ENCODE results near the gene HGD. TPM values are rescaled to one million over a fixed set of nuclear protein-coding genes. Genes with fewer than 3 reads are reported as not detected.

HGD gene
- polyA plus RNA-seq, 3 donors, result 0.29 to 0.38 TPM; not detected in 1

- Histone ChIP-seq H3K9me3 (replicated peaks in 1 of 2; ENCODE audit: control insufficient read depth in 1 of 2, insufficient read depth in 1 of 2, low read length in 2 of 2) (peaks cover 0 to 7% of the 10 kb centered on the region in 2 donors), H3K27me3 (ENCODE audit: control insufficient read depth in 2 of 2, insufficient read depth in 2 of 2, low read length in 2 of 2) (no peaks in the 10 kb centered on the region), H3K4me2 (replicated peaks; ENCODE audit: extremely low read depth, low read length, poor library complexity, severe bottlenecking) (no peak overlapping the region), H3K9ac (ENCODE audit: insufficient read depth, low read length, poor library complexity, severe bottlenecking) (no peak overlapping the region), H2AFZ (ENCODE audit: insufficient read depth, low read depth, low read length, poor library complexity, severe bottlenecking) (peak overlapping the region; percentile 27), H3K79me2 (ENCODE audit: insufficient read depth, low read length) (no peaks in the 10 kb centered on the region), H3K27ac (ENCODE audit: low read depth in 1 of 2, low read length in 2 of 2) (no peak overlapping the region), H3K4me1 (ENCODE audit: control insufficient read depth in 1 of 2, insufficient read depth in 2 of 2, low read length in 2 of 2) (peaks cover 10 to 11% of the 10 kb centered on the region in 2 donors), H4K20me1 (ENCODE audit: insufficient read depth, low read length) (no peaks in the 10 kb centered on the region), H3K4me3 (replicated peaks in 1 of 3; ENCODE audit: low read depth in 2 of 3, low read length in 3 of 3) (no peak overlapping the region), H3K36me3 (replicated peaks in 1 of 2; ENCODE audit: control insufficient read depth in 1 of 2, insufficient read depth in 2 of 2, low read length in 2 of 2) (no peaks in the 10 kb centered on the region)
- no peak for TF ChIP-seq CTCF (IDR thresholded peaks at IDR 0.05)
- Mint-ChIP-seq H3K36me3 (no peaks in the 10 kb centered on the region), H3K9me3 (peaks cover 3 to 12% (median 9%) of the 10 kb centered on the region in 7 donors), H3K27ac (peak overlapping the region in 2 of 7 donors; percentile 76 to 79), H3K4me3 (no peak overlapping the region), H3K27me3 (ENCODE audit: low read depth in 3 of 3) (peaks cover 0 to 3% (median 0%) of the 10 kb centered on the region in 3 donors), H3K4me1 (peaks cover 13% of the 10 kb centered on the region)
- peak in 2 of 3 donors; percentile 13 to 42 for DNase-seq
- whole genome bisulfite sequencing (ENCODE audit: insufficient coverage), result 100% methylated on average over 2 of the region's 6 CpGs
- intact Hi-C loops (cut with micrococcal nuclease), result no loop called here
These were observed 44.0 kb downstream of the HGD start for GRCh38 chr3:120637851-120638559.

- no peak overlapping the region for H3K4me3 ChIP-seq (replicated peaks in 1 of 3; ENCODE audit: low read depth in 2 of 3, low read length in 3 of 3)
- Mint-ChIP-seq H3K9me3 (peaks cover 3 to 12% (median 9%) of the 10 kb centered on the region in 7 donors), H3K27me3 (ENCODE audit: low read depth in 3 of 3) (peaks cover 0 to 4% (median 0%) of the 10 kb centered on the region in 3 donors), H3K27ac (no peak overlapping the region), H3K36me3 (no peaks in the 10 kb centered on the region), H3K4me3 (no peak overlapping the region), H3K4me1 (peaks cover 3% of the 10 kb centered on the region)
- peaks cover 0 to 7% of the 10 kb centered on the region in 2 donors for H3K9me3 ChIP-seq (replicated peaks in 1 of 2; ENCODE audit: control insufficient read depth in 1 of 2, insufficient read depth in 1 of 2, low read length in 2 of 2)
- H3K4me1 ChIP-seq (ENCODE audit: control insufficient read depth in 1 of 2, insufficient read depth in 2 of 2, low read length in 2 of 2), result peaks cover under 1 to 1% of the 10 kb centered on the region in 2 donors
- intact Hi-C loops (cut with micrococcal nuclease), result no loop called here
- H3K4me2 ChIP-seq (replicated peaks; ENCODE audit: extremely low read depth, low read length, poor library complexity, severe bottlenecking), result no peak overlapping the region
- no peaks in the 10 kb centered on the region for H3K36me3 ChIP-seq (replicated peaks in 1 of 2; ENCODE audit: control insufficient read depth in 1 of 2, insufficient read depth in 2 of 2, low read length in 2 of 2)
- no peak overlapping the region for H2AFZ ChIP-seq (ENCODE audit: insufficient read depth, low read depth, low read length, poor library complexity, severe bottlenecking)
- no peaks in the 10 kb centered on the region for H3K79me2 ChIP-seq (ENCODE audit: insufficient read depth, low read length)
- no peak for TF ChIP-seq CTCF (IDR thresholded peaks at IDR 0.05)
- no peak for DNase-seq
- H4K20me1 ChIP-seq (ENCODE audit: insufficient read depth, low read length), result no peaks in the 10 kb centered on the region
- H3K9ac ChIP-seq (ENCODE audit: insufficient read depth, low read length, poor library complexity, severe bottlenecking), result no peak overlapping the region
- no peak overlapping the region for H3K27ac ChIP-seq (ENCODE audit: low read depth in 1 of 2, low read length in 2 of 2)
- H3K27me3 ChIP-seq (ENCODE audit: control insufficient read depth in 2 of 2, insufficient read depth in 2 of 2, low read length in 2 of 2), result no peaks in the 10 kb centered on the region
- no CpG with 5 or more reads among the region's 2 CpGs for whole genome bisulfite sequencing (ENCODE audit: insufficient coverage)
These were observed 45.1 kb downstream of the HGD start for GRCh38 chr3:120636795-120637401.

All from CD14-positive monocyte (primary cell).